Upper lobe of left lung (tissue), 6 donors: ENCODE data around the gene ELAVL1. TPM values are rescaled to one million over a fixed set of nuclear protein-coding genes. Genes with fewer than 3 reads are reported as not detected.
A peak's percentile ranks its signal among the peaks of the same experiment; 100 is the strongest.

Experiments
- ATAC-seq, 2 donors: fragments of 200-7000 bp; cut with Tn5 transposase; one replicate each; pipeline ENCODE4 v1.9.1; 2022; ENCODE audit warnings: mild to moderate bottlenecking in 2 of 2, moderate library complexity in 2 of 2; ENCODE audit not compliant: low FRiP score in 2 of 2
- DNase-seq, 2 donors: peaks; one replicate each; pipeline ENCODE4 v3.0.0-alpha.2; 2019 to 2020
- H3K27ac ChIP-seq, 4 donors: fragments of 200-600 bp; sonication (generic); one replicate each; pipeline ENCODE4 v1.5.1; 2016 to 2019
- H3K27me3 ChIP-seq, 4 donors: fragments of 200-600 bp; sonication (generic); one replicate each; pipeline ENCODE4 v1.5.1; 2017 to 2019
- H3K36me3 ChIP-seq, 4 donors: fragments of 200-600 bp; sonication (generic); one replicate each; pipeline ENCODE4 v1.5.1; 2016 to 2019
- H3K4me1 ChIP-seq, 4 donors: fragments of 200-600 bp; sonication (generic); one replicate each; pipeline ENCODE4 v1.5.1; 2018 to 2019
- H3K4me3 ChIP-seq, 4 donors: fragments of 200-600 bp; sonication (generic); one replicate each; pipeline ENCODE4 v1.5.1; 2017 to 2019; ENCODE audit warnings: mild to moderate bottlenecking in 2 of 4, moderate library complexity in 1 of 4
- H3K9me3 ChIP-seq, 4 donors: fragments of 200-600 bp; sonication (generic); one replicate each; pipeline ENCODE4 v1.5.1; 2018 to 2019
- CTCF ChIP-seq, 6 experiments: fragments of 450-650 bp in 4 of 6; fragments of 200-600 bp in 2 of 6; sonication (generic) in 2 of 6; IDR thresholded peaks; one replicate each; pipeline ENCODE4 v1.5.1; 2016 to 2019; ENCODE audit warnings: antibody characterized with exemption in 6 of 6
- EP300 ChIP-seq, 4 donors: sonication (generic); formaldehyde crosslinking; IDR thresholded peaks; one replicate each; pipeline ENCODE4 v1.5.1; 2017; ENCODE audit warnings: antibody characterized with exemption in 4 of 4, control low read depth in 2 of 4
- POLR2A ChIP-seq, 4 donors: fragments of 450-650 bp; IDR thresholded peaks; one replicate each; pipeline ENCODE4 v1.5.1; 2016 to 2017; ENCODE audit warnings: antibody characterized with exemption in 4 of 4, mild to moderate bottlenecking in 2 of 4
- POLR2AphosphoS5 ChIP-seq, 2 donors: sonication (generic); formaldehyde crosslinking; IDR thresholded peaks; one replicate each; pipeline ENCODE4 v1.5.1; 2017; ENCODE audit warnings: antibody characterized with exemption in 2 of 2
- WGBS, 2 donors: methylation state at CpG; one replicate each; pipeline ENCODE4 v1.1.5; 2017 to 2018; 5-methylcytosine and 5-hydroxymethylcytosine counted together
- total RNA-seq, 6 donors: library from RNA; depleted of rRNA in 4 of 6; stranded (reverse); fragments of >200 nt in 4 of 6; gene quantifications; one replicate each; pipeline versions ENCODE4 v1.1.0 to v1.2.1, GENCODE V29; 2016 to 2021
- donor health status: DM: no; HTN: no; CAD: no; lungs with moderate emphysema.
- donor health status: DM: no; HTN: yes; CAD: no; lungs with severe emphysema.

ELAVL1 gene
- total RNA-seq = 10 to 100 TPM; 21.0 to 71.1 (median 36.1) TPM

GRCh38 chr19:8005534-8006256 is at the start of gene ELAVL1:
TSS of gene ELAVL1 (minus strand) at chr19:8005641. CDS start at chr19:7991815, 13,826 bp downstream.
- ATAC-seq (peak; percentile 93 to 97), DNase-seq (peak; percentile 84 to 99)
- Histone ChIP-seq H3K27me3 (no peaks in the 10 kb centered on the region), H3K4me3 (peak within 1 kb of the TSS; percentile 85 to 96 (median 90)), H3K27ac (peak within 1 kb of the TSS; percentile 88 to 92 (median 90)), H3K36me3 (no peaks in the 10 kb centered on the region), H3K4me1 (peaks cover 38 to 47% (median 40%) of the 10 kb centered on the region in 4 donors), H3K9me3 (no peaks in the 10 kb centered on the region)
- TF ChIP-seq POLR2A (IDR thresholded peaks at IDR 0.05) (peak in 3 of 4 donors; percentile 23 to 67 (median 49)), EP300 (IDR thresholded peaks at IDR 0.05) (no peak), CTCF (IDR thresholded peaks at IDR 0.05) (peak in 3 of 6 experiments; percentile 15 to 40 (median 30)), POLR2AphosphoS5 (IDR thresholded peaks at IDR 0.05) (peak in 1 of 2 donors; percentile 43)
- 1 to 3% methylated on average over 5 to 43 of the region's 98 CpGs for WGBS, 2 donors

DNA sequence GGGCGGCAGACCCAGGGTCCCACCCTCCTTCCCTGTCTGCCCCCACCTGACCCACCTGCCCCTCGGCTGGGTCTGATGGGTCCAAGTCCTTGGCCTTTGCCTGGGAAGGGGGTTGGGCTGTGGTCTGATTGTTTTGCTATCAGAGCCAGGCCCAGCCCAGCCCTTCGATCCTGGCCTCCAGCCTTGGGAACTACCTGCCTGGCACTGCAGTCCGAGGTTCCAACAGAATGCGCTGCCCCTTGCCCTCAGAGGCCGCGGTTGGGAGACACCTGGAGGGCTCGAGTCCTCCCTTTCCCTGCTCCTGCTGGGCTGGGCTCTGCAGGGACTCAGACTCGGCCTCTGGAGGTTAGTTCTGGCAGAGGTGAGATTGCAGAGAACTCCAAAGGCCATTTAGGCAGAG is 48.7 kb upstream of the ELAVL1 start:
- TF ChIP-seq POLR2AphosphoS5 (IDR thresholded peaks at IDR 0.05) = no peak
- TF ChIP-seq POLR2A (IDR thresholded peaks at IDR 0.05) = no peak
- TF ChIP-seq EP300 (IDR thresholded peaks at IDR 0.05) = no peak
- no peak for TF ChIP-seq CTCF (IDR thresholded peaks at IDR 0.05)
- DNase-seq (no peak), ATAC-seq (no peak)
- Histone ChIP-seq H3K4me1 (peaks cover 6 to 13% (median 11%) of the 10 kb centered on the region in 4 donors), H3K36me3 (no peaks in the 10 kb centered on the region), H3K27ac (no peak overlapping the region), H3K27me3 (no peaks in the 10 kb centered on the region), H3K4me3 (no peak overlapping the region), H3K9me3 (no peaks in the 10 kb centered on the region)
- WGBS, 2 donors = 49 to 72% methylated on average over 9 of the region's 9 CpGs

DNA sequence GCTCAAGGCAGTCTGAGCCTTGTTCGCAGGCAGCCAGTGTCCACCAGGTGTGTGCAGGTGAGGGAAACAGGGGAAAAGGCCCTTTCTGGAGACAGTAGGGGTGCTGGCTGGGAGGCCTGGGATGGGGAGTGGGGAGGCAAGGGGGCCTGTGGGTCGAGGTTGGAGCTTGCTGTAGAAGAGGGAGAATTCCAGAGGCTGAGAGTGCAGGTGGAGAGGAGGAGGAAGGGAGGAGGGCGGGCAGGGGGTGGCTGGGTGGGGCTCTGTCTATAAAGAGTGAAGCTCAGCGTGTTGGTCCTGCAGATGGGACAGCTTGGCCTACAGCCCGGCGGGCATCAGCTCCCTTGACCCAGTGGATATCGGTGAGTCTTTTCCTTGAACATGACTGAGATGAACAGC is 47.0 kb upstream of the ELAVL1 start, which contains the start of gene CCL25:
CCL25 (plus strand) TSS at position 297 of the 396 bp plus-strand sequence. CDS start 290 bp downstream, outside the sequence.
- ATAC-seq (no peak), DNase-seq (no peak)
- Histone ChIP-seq H3K9me3 (no peaks in the 10 kb centered on the region), H3K36me3 (no peaks in the 10 kb centered on the region), H3K4me3 (no peak within 1 kb of the TSS), H3K27ac (no peak within 1 kb of the TSS), H3K27me3 (no peaks in the 10 kb centered on the region), H3K4me1 (peaks cover 6 to 13% (median 11%) of the 10 kb centered on the region in 4 donors)
- TF ChIP-seq EP300 (IDR thresholded peaks at IDR 0.05) (no peak), POLR2A (IDR thresholded peaks at IDR 0.05) (no peak), POLR2AphosphoS5 (IDR thresholded peaks at IDR 0.05) (no peak), CTCF (IDR thresholded peaks at IDR 0.05) (no peak)
- WGBS, 2 donors = 67 to 76% methylated on average over 7 of the region's 7 CpGs

- TF ChIP-seq POLR2A (IDR thresholded peaks at IDR 0.05) (no peak), CTCF (IDR thresholded peaks at IDR 0.05) (no peak), POLR2AphosphoS5 (IDR thresholded peaks at IDR 0.05) (no peak), EP300 (IDR thresholded peaks at IDR 0.05) (no peak)
- H3K4me3 ChIP-seq = peak overlapping the region in 3 of 4 donors; percentile 32 to 44 (median 42)
- H3K27ac ChIP-seq = no peak overlapping the region
- no peaks in the 10 kb centered on the region for H3K36me3 ChIP-seq
- peak; percentile 93 to 94 for DNase-seq
- WGBS, 2 donors = 13 to 20% methylated on average over 14 to 43 of the region's 49 CpGs
- H3K9me3 ChIP-seq = no peaks in the 10 kb centered on the region
- no peaks in the 10 kb centered on the region for H3K27me3 ChIP-seq
- ATAC-seq = peak; percentile 90 to 96
- peaks cover 6 to 13% (median 11%) of the 10 kb centered on the region in 4 donors for H3K4me1 ChIP-seq
Observed at GRCh38 chr19:8050274-8051096, 45.0 kb upstream of the ELAVL1 start.
